C4-2B (cell line): ENCODE results near the gene CADM1.

Experiments used
- H3K27ac ChIP-seq: fragments of 450-650 bp; 2 replicates; pipeline ENCODE4 v1.5.1; 2017
- ZFX ChIP-seq: fragments of 450-650 bp; IDR thresholded peaks from 2 replicates; pipeline ENCODE4 v1.6.1; 2017
- TF ChIP-seq, protein P1 (sequence below): fragments of 450-650 bp; conservative IDR thresholded peaks from 2 replicates; pipeline ENCODE4 v1.5.1; 2017; ENCODE audit warnings: mild to moderate bottlenecking

Gene CADM1

DNA sequence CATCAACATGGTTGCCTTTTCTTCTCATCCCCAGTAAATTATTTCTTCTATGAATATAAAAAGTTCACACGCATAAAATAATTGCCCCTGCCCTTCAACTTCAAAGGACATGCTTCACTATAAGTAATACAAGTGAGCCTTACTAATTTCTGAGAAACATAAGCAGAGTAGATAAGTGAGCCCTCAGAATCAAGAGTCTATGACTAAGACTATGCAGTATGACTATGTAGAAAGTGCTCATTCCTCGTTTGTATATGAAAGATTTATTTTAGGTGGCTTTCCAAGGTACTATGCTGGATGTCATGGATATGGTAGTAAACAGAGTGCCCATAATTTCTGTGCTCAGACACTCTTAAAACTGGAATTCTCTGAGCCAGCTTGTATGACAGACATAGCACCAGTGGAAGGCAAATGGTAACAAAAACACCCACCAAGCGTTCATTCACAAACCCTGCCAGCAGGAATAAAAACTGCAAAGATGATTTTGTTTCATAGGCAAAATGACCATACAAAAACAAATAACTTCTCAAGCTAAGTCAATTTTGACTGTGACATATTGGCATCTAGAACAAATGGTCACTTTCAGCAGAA lies 189.8 kb downstream of the CADM1 start:
- no peak for TF ChIP-seq ZFX
- TF ChIP-seq, protein P1, sequence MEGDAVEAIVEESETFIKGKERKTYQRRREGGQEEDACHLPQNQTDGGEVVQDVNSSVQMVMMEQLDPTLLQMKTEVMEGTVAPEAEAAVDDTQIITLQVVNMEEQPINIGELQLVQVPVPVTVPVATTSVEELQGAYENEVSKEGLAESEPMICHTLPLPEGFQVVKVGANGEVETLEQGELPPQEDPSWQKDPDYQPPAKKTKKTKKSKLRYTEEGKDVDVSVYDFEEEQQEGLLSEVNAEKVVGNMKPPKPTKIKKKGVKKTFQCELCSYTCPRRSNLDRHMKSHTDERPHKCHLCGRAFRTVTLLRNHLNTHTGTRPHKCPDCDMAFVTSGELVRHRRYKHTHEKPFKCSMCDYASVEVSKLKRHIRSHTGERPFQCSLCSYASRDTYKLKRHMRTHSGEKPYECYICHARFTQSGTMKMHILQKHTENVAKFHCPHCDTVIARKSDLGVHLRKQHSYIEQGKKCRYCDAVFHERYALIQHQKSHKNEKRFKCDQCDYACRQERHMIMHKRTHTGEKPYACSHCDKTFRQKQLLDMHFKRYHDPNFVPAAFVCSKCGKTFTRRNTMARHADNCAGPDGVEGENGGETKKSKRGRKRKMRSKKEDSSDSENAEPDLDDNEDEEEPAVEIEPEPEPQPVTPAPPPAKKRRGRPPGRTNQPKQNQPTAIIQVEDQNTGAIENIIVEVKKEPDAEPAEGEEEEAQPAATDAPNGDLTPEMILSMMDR: no peak
- H3K27ac ChIP-seq: no peak overlapping the region

DNA sequence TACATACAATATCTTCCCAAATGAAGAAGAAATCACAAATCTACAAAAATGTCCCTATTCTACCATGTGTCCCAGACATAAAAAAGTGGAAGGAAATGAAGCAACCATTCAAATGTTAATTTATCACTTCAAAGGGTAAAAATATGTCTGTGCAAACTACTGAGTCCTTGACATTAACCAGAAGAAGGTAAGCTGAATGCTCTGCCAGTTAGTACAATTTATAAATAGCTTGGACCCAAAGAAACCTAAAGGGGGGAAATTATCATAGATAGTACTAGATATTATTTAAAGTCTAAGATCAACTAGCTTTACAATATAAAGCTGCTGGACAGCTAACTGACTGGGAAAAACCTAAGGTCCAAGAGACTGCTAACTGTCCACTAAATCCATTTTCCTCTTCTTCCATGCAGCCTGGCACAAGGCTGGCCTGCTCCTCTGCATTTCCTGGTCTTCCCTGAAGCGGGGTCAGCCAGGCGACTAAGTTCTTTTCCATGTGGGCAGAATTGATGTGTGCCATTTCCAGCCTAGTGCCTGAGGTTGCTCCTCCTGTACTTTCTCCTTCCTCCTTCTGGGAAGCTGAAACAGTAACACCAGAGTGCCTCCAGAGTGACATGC lies 190.9 kb downstream of the CADM1 start:
- TF ChIP-seq, protein P1: no peak
- no peak for TF ChIP-seq ZFX
- no peak overlapping the region for H3K27ac ChIP-seq

DNA sequence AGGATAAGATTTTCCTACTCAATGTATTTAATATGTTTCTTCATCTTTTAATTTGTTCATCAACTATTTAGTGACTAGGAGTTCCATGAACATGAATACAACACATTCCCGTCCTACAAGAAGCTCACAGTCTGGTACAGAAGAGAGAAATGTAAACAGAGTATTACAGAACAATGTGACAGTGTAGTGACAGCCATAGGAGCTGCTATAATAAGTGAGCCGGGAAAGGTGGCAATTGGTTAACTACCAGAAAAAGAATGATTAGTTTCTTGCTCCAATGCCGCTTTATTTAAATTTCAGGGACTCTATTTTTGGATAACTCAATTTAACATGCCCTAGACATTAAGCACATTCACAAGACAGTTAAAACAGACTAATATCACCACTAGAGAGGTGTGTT lies 192.3 kb downstream of the CADM1 start:
- TF ChIP-seq, protein P1: no peak
- no peak for TF ChIP-seq ZFX
- H3K27ac ChIP-seq: no peak overlapping the region

DNA sequence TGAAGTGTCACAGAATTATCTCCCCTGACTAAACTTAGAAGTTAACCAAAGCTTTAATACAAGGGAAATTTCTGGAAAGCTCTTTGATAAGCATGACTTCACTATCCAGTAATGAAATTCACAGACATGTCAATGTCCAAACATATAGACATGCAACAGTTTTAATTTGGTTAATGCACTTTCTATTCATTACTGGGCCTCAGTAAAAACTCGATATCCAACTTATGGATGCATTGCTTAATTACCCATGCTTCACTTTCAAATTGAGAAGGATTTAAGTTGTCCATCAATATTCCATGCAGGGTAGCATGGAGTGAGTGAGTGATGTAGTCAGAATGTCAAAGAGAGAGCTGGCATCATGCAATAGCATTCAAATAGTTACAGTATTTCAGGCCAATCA lies 197.5 kb downstream of the CADM1 start:
- no peak for TF ChIP-seq ZFX
- TF ChIP-seq, protein P1: no peak
- H3K27ac ChIP-seq: no peak overlapping the region

DNA sequence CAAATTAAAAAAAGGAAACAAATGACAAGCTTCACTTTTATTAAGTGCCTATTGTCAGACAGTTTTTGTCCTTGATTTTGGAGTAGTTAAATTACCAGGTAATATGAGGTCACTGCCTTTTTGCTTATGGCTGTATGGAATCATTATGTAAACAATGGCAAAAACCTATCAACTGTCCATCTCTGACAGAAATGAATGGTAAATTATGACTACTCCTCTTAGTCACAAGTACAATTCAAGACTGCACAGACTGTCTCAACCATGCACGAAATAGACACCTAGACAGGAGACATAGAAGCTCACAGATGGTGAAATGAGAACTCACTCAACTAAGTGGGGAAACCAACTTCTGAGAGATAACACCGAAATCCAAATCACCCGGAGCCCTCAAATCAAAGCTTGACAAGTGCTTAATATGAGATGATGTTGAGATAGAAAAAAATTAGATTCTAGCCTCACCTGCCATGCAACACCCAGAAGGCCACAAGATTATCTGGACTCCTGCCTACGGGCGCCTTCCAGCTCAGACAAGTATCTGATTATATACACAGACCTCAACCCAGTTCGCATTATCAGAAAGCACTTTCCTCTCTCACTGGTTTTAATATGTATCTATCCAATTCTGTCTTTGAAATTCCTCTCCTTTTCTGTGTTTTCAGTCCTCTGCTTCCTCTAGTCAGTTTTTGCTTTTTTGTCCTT lies 199.3 kb downstream of the CADM1 start:
- no peak overlapping the region for H3K27ac ChIP-seq
- TF ChIP-seq, protein P1: no peak
- no peak for TF ChIP-seq ZFX

DNA sequence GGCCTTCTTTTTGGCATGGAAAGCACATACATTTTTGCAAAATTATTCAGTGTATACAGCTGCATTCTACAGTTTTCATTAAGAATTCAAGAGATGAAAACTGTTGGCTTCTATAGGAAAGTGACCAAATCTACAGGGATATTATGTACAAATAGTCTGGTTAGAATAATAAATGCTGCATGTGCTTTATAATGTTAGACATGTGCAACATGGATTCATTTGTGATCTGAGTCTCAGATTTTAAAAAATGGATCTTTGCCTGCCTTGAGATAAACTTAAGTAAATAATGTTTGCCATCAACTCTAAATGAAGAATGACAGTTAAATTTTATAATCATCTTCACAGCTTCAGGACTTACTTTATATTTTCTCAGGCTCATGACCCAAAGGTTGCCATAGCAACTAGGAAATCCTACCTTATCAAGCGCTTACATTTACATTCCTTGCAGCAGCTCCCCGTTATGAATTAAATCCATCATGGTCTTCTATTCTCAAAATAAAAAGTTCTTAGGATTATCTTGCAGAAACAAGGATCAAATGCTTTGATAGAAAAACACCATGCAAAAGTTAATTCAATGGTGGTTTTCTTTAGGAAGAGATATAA lies 200.2 kb downstream of the CADM1 start:
- no peak overlapping the region for H3K27ac ChIP-seq
- no peak for TF ChIP-seq ZFX
- TF ChIP-seq, protein P1: no peak
